Astrocyte of the hippocampus (primary cell): ENCODE measurements around the gene ADCY1.

Experiments used
- DNase-seq: peaks from one replicate; pipeline ENCODE4 v3.0.0; 2011; ENCODE audit warnings: low read depth, low spot score

Gene ADCY1

DNA sequence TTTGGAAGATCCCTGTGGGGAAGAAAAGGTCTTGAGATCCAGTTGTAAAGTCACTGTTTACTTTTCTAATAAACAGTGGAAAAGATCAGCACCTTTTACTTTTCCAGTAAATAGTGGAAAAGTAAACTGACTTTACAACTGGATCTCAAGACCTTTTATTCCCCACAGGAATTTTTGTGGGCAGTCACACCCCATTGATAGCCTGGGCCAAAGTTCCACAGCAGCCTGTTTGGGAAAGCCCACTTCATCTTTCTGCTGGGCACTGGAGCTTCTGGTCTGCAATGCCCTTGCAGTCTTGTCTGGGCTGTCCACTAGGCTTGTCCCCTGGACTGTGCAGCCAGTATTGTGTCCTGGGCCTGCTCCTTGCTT is 50.2 kb downstream of the ADCY1 start:
- DNase-seq: no peak

GRCh38 chr7:45625067-45625466 is 50.9 kb downstream of the ADCY1 start:
- DNase-seq: no peak

DNA sequence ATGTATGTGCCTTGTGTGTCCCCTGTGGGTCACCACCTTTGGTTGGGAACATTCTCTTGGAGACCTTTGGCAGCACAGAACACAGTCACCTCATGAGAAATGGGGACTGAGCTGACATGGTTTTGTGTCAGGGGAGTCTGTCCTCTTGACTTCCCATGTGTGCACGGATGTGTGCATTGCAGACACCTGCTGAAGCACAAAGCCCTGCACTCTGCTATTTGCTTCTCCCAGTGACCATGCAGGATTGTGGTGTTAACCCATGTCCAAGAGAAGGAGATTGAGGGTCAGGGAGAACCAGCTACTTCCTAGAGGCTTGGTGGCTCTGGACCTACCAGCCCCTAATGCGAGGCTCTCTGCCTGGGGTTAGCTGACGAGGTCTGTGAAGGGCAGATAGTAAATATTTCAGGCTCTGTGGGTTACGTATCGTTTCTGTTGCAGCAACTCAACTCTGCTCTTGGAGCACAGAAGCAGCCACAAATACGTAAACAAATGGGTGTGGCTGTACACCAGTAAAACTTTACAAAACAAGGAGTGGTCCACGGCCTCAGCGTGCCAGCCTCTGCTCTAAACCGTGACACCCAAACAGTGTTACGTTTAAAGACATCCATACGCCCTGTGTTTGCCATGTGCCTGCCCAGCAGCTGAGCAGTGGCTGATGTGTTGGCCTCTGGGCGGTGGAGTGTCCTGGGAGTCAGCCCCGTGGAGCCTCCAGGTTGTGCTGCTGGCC is 51.7 kb downstream of the ADCY1 start:
- DNase-seq: no peak

DNA sequence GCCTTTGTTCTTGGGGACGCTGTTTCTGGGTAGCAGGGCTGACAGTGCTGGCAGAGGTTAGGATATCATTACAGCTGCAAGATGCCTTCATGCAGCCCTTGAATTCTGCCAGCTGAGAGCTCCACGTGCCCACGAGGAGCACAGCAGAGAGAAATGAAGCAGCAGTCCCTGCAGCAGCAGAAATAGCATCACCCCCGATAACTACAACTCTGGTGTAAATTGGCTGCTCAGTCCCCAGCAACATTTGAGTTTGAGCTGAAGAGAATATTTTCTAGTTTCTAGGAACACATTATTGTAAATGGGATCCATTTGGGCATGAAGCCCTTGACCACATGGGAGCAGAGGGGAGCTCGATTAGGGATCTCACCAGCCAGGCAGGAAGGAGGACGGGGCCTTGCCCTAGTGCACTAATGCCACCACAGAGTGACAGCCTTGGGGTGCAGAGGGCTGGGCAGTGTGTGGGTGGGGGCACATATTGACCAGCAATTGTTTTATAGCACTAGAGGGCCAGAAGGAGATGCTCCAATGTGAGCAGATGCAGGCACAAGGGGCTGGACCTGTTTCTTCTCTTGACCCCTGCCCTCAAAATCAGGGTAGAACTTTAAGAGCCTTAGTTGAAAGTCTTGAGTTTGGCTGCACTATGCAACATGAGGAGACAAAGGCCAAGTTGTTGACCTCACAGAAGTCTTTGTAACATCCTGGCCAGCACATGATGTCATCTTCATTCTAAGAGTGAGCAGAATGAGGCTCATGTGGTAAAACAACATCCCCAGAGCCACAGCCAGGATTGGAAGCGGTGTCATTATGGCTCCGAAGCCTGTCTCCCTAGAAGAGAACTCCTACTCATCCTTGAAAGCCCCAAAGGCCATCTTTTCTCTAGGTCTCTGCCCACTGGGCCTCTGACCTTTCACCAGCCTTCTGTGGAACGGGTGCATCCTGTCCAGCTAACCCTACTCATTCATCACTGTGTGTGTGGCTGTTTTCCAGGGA is 52.6 kb downstream of the ADCY1 start:
- no peak for DNase-seq

DNA sequence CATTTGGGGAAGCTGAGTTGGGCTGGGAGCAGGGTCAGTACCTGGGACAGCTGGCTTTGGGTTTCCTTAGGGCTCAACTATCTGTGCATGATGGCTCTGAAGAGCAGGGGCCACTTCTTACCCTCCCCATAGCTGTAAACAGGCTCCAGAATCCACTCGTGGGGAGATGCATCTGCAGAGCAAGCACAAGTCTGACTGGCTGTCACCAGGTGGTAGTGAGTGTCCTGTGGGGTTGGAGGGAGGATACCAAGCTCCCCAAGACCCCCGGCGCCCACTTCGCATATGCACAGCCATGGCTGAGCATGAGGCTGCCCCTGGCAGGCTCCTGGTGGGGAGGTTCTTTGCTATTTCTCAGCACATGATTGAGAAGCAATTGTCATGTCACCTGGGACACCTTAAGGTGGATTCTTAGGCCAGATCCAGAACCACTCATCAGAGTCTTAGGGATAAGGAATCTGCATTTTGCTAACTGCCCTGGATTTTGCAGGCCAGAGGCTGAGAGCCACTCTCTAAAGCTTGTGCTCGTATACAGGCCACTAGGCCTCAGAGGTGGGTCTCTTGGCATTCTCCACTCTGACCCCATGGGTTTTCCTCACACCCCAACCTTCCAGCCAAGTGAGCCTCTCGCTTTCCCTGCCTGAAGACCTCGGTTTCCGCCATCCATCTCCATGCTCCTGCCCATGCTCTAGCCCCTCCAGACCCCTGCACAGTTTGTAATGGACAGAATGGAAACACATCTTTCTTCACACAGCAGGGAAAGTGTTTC is 53.7 kb downstream of the ADCY1 start:
- DNase-seq: no peak

DNA sequence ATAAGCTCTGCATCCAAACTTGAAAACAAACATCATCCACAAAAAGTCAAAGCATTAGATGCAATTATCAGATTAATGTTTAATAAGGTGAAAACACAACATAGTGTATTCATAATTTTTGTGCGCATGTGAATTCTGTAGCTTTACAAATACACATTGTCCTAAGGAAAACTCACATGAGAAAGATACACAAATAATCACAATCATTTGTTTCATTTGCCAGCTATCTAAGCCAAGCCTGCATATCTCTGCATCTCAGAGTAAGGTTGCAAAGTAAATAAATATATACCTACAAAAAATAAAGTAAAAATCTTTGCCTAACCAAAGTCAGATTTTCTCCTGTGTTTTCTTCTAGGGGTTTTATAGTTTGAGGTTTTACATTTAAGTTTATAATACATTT is 57.4 kb downstream of the ADCY1 start:
- no peak for DNase-seq

GRCh38 chr7:45636733-45637132 is 62.6 kb downstream of the ADCY1 start:
- DNase-seq: no peak

DNA sequence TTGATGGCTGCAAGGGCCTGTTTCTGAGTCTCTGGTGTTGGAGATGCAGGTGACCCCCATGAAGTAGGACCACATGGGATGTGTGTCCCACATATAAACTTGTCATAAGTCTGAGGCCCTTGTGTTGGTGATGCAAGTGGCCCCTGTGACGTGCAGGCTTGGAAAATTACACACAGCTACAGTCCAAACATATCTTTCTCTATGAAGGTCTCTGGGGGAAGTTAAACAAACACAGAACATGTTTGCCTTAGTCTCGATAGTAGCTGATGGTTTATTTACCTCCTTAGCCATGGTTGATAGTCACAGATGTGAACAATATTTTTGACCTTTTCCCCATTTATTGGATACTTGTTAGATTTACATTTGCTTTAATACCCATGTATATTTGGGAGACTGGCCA is 64.7 kb downstream of the ADCY1 start:
- no peak for DNase-seq

DNA sequence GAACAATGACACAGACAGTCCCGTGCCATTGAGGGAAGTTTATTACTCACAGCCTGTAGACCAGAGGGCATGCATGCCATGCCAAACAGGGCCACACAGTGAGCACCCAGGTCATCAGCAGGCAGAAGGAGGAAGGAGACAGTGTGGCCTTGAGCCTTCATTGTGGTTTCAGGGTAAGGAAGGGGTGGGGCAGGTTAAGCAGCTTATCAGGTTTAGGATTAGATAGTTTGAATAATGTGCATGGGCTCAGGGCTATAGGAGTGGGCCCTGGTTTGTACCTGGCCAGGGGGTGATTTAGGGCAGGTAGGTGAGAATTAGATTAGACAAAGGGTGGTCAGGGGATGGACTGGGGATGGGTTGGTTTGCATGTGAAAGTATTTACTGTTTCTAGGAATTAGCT is 67.9 kb downstream of the ADCY1 start:
- no peak for DNase-seq

GRCh38 chr7:45643630-45644029 is 69.5 kb downstream of the ADCY1 start:
- no peak for DNase-seq

GRCh38 chr7:45644237-45644636 is 70.1 kb downstream of the ADCY1 start:
- DNase-seq: no peak

GRCh38 chr7:45645141-45645969 is 71.2 kb downstream of the ADCY1 start:
- no peak for DNase-seq

- no peak for DNase-seq
These were observed 72.1 kb downstream of the ADCY1 start for GRCh38 chr7:45646207-45646821.

DNA sequence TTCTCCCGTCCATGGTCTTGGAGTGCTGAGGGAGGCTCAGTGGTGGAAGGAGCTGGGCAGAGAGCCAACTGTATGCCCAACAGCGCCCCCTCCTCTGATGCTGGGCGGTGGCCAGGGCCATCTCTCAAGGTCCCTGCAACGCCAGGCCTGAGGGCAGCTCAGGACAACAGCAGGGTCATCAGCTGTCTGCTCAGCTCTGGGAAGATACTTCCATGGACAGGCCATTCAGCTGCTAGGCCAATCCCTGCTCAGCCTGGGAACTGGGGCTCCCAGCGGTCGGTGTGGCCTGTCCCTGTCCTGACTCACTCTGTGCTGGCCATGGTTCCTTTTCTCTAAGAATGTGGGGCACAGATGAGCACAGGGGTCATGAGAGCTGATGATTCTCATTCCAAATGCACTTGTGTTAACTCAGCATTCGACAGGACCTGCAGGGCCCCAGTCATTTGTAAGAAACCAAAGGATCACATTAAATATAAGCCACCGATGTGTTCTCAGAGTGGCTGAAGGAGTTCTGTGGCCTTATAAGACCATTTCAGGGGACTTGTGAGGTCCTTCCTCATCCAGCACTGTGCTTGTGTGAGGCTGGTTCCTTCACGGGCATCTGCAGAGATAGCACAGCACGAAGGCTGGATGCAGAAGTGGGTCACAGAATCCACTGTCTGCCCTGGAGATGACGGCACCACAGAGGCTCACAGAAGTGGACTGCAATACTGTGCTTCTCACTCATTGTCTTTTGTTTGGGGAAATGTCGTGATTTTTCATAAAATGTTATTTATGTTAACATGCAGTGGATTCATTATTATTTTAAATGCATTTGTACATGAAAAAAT is 73.0 kb downstream of the ADCY1 start:
- DNase-seq: no peak

DNA sequence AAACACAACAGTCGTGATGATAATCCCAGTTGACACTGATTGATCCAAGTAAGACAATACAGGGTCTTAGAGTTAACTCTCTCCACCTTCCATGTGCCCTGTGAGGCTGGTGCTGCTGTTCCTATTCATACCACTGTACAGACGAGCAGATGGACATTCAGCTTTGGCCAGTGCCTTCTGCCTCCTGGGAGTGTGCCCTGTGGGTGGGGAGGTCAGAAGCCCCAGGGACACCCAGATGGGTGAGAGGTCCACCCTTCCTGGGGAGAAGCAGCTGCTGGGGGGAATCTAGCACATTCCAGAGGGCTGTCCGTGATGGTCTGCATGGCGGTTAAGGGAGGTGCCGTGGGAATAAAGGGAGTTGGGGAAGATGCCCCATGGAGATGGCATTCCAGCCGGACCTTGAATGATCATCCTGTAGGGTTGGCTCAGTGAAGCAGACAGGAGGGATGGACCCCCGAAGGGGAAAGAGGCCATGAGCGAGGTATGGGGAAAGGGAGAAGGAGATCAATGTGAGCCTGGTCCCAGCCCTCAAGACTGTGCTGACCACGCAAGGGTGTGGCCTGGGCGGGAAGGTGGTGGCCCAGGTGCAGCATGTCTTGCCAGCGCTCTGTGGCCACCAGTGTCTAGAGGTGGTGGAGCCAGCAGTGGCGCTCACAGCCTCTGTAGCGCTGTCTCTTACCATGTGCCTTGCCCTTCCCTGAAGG is 74.0 kb downstream of the ADCY1 start:
- DNase-seq: no peak

GRCh38 chr7:45648671-45648995 is 74.5 kb downstream of the ADCY1 start:
- DNase-seq: no peak

DNA sequence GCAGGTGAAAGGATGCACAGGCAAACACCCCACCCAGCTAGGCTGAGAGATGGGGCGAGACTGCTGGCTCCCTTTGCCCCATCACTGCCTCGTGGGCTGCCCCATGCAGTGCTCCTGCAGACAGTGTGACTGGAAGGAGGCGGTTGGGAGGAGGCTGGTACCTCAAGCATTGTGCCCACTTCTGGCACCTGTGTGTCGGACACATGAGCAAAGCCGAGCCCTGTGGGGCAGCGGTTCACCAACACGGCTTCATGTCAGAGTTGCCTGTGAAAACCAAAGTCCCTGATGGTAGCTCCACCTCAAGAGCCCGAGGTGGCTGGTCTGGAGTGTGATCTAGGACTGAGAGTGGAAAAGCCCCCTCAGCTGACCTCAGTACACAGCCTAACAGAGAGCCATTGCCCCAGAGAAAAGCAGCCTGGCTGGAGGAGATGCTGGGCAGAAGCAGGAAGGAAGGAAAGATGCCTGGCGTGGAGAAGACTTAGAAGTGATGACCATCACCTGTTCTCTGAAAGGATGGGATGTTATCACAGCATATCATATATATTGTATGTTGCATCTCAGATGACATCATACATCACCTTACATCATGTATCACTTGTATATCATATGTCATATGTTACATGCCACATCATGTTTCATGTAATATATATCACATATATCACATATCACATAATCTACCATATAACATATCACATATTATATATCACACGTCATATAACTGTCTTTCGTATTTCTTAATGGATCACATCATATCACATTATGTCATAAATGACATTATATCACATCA is 75.6 kb downstream of the ADCY1 start:
- no peak for DNase-seq
